HUDEP-2 (cell line): Measurements from ENCODE around the gene ATRNL1.
"Not testable (repeated sequence)": the region's sequence is repeated elsewhere in the genome, so short reads cannot be mapped to it uniquely, and the experiment has no call there.

Experiments used
- DNase-seq, 76 experiments: peaks; one replicate each; lab custom pipeline; 2025; ENCODE audit not compliant: unreplicated experiment in 76 of 76; lab: John Stamatoyannopoulos, UW

ATRNL1 gene

DNA sequence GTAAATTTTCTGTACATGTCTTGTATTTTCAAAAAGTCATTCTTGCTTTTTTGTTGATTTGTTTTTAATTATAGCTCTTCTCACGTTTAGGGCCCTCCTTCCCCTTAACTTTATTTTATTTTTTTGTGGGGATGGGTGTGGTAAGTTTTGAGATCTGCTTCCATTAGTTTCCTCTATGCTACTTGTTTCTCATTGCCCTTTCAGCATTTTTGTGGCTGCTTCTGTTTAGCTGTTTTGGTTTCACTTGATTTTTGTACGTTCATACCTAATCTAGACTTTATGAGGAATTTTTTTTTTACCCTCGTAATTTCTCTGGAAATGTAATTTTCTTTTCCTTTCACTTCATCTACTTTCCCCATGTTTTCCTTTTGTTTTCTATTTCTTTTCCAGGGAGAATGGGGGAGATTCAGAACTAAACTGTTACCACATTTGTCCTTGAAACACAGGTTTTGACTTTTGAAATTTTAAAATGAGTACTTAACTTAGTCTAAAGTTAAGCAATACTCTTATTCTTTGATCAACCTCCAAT lies 80.8 kb downstream of the ATRNL1 start:
- DNase-seq = no peak

- not testable (repeated sequence) for DNase-seq
Observed at GRCh38 chr10:115207276-115207675, 114.1 kb downstream of the ATRNL1 start.

- no peak for DNase-seq
Observed at GRCh38 chr10:115209133-115209532, 116.0 kb downstream of the ATRNL1 start.

DNA sequence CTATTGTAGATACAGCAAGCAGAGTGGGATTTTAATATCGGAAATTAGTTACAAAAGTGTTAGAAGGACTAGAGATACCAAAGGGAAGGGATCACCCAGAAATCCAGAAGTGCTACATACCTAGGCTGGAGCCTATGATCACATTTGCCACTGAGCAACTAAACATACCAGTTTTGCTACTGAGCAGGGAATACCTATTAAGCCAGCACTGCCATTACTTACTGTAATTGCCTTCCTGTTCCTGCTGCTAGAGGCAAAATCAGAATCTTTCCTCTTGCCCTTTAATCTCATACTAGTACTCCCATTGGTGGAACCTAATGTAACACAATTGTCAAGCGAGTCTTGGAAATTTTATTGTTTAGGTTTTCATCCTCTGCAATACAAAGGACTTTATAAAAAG lies 121.7 kb downstream of the ATRNL1 start:
- DNase-seq = no peak

DNA sequence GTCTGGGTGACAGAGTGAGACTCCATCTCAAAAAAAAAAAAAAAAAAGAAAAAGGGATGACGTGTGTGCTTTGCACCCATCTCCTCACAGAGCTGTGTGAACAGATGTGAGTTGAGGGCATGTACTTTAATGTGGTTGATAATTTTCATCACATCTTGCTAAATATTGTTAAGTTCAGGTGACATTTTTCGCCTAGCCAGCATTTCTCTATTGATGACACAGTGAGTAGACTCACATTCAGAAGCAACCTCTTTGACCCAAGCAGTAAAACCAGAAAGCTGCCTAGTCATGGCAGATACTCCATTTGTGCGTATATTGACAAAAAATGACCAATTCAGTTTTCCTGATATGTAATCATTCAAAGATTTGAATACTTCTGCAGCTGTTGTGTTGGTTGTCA lies 126.0 kb downstream of the ATRNL1 start:
- no peak for DNase-seq

DNA sequence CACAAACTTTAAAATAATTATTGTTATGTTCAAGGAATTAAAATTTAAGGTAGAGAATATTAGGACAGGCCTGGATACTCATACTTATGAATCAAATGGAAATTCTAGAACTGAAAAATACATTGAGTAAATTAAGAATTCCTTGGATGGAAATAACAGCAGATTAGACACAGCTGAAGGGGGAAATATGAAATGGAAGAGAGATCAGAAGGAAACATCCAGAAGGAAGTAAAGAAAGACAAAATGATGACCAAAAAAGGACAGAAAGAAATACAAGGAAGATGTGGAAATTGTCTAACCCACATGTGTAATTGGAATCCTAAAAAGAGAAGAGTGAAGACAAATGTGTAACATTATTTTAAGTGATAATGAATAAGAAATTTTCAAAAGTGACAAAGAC lies 128.9 kb downstream of the ATRNL1 start:
- DNase-seq = no peak

DNA sequence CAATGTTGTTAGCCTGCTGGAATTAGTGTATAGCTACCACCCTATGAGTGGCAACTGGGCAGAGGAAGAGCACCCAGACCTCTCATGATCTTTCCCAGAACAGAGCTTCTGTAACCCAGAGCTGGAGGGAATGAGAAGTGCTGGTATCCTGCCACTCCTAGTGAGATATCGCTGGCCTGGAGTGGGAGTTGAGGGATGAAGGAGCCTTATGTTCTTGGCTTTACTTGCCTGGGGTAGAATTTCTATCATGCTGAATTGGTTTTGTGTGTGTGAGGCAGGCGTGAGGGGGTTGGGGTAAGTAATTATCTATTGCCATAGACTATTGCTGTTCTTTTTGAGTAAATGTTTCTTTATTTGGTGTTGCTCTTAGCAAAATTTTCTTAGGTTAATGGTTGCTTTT lies 146.6 kb downstream of the ATRNL1 start:
- no peak for DNase-seq

DNA sequence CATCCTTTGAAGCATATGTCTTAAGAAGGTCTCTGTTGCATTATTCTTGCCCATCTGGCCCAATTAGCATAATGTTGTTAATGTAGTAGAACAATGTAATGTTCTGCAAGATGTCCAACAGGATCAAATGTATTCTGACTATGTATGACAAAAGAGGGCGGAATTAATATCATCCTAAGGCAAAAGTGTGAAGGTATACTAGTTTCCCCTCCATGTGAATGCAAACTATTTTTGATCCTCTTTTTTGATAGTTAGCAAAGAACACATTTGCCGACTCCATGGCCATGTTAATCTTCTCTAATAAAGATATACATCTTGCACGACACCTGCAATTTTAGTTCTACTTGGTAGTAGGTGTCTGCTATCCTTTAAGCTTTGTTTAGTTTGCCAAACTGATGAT lies 157.6 kb downstream of the ATRNL1 start:
- no peak for DNase-seq

DNA sequence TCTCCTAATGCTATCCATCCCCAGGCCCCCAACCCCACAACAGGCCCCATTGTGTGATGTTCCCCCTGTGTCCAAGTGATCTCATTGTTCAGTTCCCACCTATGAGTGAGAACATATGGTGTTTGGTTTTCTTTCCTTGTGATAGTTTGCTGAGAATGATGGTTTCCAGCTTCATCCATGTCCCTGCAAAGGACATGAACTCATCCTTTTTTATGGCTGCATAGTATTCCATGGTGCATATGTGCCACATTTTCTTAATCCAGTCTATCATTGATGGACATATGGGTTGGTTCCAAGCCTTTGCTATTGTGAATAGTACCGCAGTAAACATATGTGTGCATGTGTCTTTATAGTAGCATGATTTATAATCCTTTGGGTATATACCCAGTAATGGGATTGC lies 160.6 kb downstream of the ATRNL1 start:
- not testable (repeated sequence) for DNase-seq

GRCh38 chr10:115272482-115272881 lies 179.3 kb downstream of the ATRNL1 start:
- DNase-seq = no peak

GRCh38 chr10:115278294-115278693 lies 185.1 kb downstream of the ATRNL1 start:
- no peak for DNase-seq

DNA sequence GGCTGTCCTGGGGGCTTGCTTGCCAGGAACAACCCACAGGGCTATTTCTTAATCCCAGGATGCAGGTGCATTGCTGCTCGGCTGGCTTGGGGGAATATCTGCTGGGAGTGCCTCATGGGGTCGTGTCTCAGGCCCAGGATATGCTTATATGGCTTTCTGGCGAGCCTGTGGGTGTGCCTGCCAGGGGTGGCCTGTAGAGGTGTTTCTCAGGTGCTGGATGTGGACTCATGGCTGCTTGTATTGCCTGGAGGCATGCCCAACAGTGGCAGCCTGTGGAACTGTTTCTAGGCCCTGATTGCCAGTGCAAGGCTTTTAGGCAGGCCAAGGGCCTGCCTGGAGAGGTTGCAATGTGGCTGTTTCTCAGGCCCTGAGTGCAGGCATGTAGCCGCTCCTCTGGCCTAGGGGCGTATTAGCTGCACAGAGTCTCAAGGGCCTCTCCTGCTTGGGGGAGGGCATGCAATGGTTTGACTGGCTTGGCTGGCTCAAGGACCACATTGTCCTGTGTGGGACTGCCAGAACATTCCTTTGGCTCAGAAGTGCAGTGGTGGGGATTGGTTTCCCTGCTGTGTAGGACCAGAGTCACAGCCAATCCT lies 202.1 kb downstream of the ATRNL1 start:
- DNase-seq = no peak

- no peak for DNase-seq
Observed at GRCh38 chr10:115300080-115300479, 206.9 kb downstream of the ATRNL1 start.

- not testable (repeated sequence) for DNase-seq
Observed at GRCh38 chr10:115319669-115320068, 226.5 kb downstream of the ATRNL1 start.

- DNase-seq = no peak
Observed at GRCh38 chr10:115321360-115321759, 228.2 kb downstream of the ATRNL1 start.

GRCh38 chr10:115328331-115328730 lies 235.2 kb downstream of the ATRNL1 start:
- DNase-seq = no peak

- no peak for DNase-seq
Observed at GRCh38 chr10:115335366-115335765, 242.2 kb downstream of the ATRNL1 start.

GRCh38 chr10:115355162-115355760 lies 262.1 kb downstream of the ATRNL1 start:
- peak in 36 of 76 experiments; percentile 0 to 64 (median 17) for DNase-seq

DNA sequence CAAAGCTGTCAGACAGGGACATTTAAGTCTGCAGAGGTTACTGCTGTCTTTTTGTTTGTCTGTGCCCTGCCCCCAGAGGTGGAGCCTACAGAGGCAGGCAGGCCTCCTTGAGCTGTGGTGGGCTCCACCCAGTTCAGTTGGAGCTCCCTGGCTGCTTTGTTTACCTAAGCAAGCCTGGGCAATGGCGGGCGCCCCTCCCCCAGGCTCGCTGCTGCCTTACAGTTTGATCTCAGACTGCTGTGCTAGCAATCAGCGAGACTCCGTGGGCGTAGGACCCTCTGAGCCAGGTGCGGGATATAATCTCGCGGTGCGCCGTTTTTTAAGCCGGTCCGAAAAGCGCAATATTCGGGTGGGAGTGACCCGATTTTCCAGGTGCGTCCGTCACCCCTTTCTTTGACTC lies 274.8 kb downstream of the ATRNL1 start:
- not testable (repeated sequence) for DNase-seq

GRCh38 chr10:115379064-115379463 lies 285.9 kb downstream of the ATRNL1 start:
- DNase-seq = no peak

DNA sequence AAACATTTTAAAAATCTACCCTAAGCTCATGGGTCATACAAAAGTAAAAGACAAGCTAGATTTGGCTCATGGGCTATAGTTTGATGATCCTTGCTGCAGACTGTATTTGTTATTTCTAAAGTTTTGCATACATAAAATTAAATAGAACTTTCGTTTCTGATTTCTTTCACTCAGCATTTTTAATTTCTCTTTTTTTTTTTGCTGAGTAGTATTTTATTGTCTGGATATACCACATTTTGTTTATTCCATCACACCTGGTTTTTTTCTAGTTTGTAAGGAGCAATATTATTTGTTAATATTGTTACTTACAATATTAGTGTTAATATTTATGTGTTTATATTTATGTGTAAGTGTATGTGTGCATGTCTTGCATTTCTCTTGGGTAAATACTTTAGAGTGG lies 291.5 kb downstream of the ATRNL1 start:
- DNase-seq = no peak

- no peak for DNase-seq
Observed at GRCh38 chr10:115390607-115391006, 297.4 kb downstream of the ATRNL1 start.
